Neural progenitor cell (in vitro differentiated cells): Measurements from ENCODE around the gene ZNF107.

Experiments used
- CTCF ChIP-seq: fragments of 200-600 bp; sonication (generic); IDR thresholded peaks from 2 replicates; pipeline ENCODE4 v1.5.1; 2017; ENCODE audit warnings: antibody characterized with exemption, mild to moderate bottlenecking
- EZH2 ChIP-seq: fragments of 200-600 bp; sonication (generic); IDR thresholded peaks from 2 replicates; pipeline ENCODE4 v1.6.1; 2017; ENCODE audit warnings: antibody characterized with exemption, mild to moderate bottlenecking, moderate library complexity
- EZH2phosphoT487 ChIP-seq: fragments of 200-600 bp; sonication (generic); IDR thresholded peaks from 2 replicates; pipeline ENCODE4 v1.6.1; 2017; ENCODE audit warnings: antibody characterized with exemption

GRCh38 chr7:64621656-64622055 is 44.3 kb upstream of the ZNF107 start:
- no peak for TF ChIP-seq CTCF
- TF ChIP-seq EZH2: no peak
- no peak for TF ChIP-seq EZH2phosphoT487
